Stimulated activated naive CD4-positive, alpha-beta T cell treated with Interleukin-2 at 50 U/mL for 16 hours (primary cell): Measurements from ENCODE around the gene KIAA2012.

Experiments
- DNase-seq: peaks from one replicate; lab custom pipeline; 2025; lab: John Stamatoyannopoulos, UW

Gene KIAA2012

DNA sequence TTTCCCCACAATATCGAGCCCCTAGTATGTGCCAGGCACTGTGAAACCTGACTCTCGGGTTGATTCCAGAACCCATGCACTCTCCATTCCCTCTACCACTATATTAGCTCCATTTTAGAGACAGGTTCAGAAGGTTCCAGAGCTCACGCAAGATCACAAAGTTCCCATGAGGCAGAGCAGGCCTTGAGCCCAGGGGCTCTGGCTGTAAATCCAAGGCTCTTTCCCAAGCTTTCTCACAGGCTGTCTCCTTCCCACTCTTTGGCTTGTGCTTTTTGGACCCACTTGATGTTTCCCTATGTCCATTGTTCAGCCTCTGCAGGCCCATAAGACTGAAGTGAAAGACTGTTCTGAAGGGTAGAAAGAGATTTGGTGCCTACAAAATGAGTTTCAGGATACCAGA is 15.7 kb downstream of the KIAA2012 start:
- no peak for DNase-seq

DNA sequence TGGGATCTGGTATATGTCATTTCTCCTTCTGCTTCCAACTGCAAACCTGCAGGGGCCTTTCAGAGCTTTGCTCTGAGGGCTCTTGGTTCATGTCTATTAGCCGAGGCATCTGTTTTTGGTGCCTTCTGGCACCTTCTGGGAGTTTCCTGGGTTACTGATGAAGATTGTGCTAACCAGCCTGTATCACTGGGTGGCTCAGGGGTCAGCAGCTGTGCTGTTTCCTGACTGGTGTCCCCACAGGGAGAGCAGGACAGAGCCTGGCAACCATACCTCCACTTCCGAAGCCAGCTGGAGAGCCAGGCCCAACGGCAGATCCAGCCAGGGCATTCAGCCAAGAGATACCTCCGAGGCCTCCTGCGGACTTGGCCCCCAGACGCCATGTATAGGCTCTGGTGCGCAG is 17.5 kb downstream of the KIAA2012 start:
- DNase-seq = no peak

GRCh38 chr2:202091476-202091875 is 18.4 kb downstream of the KIAA2012 start:
- no peak for DNase-seq

GRCh38 chr2:202094426-202094986 is 21.5 kb downstream of the KIAA2012 start:
- no peak for DNase-seq

DNA sequence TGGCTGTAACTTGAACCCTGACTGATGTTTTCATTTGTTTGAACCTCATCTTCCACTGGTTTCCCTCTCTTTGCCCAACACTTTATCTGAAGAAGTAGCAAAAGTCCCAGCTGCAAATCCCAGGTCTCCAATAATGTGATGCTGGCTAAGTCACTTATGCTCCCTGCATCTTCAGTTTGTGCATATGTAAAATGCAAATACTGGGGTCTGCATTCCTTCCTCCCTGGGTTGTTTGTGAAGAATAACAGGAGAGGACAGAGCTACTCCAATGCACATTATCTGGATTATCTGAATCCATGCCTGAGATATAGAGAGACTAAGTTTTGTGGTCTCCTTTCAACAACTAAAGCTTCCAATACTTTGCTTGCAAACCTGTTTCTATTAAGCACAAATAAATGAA is 22.2 kb downstream of the KIAA2012 start:
- no peak for DNase-seq

DNA sequence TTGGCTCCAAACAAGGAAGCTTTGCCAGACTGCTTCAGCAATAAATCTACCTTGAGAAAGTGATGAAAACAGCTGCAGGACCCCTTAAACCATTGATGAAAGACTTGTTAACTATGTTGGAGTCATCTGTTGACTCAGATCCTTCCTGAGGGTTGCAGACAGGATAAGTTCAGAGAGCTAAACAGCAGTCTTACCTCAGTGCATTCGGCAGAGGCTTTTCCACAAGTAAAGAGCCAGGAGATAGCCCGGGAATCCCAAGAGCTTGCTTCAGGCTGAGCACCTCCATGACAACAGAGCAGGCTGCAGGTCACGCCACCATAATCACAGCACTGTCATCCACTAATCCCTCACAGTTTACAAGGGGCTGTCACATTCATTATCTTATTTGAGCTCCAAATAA is 23.7 kb downstream of the KIAA2012 start:
- no peak for DNase-seq

- no peak for DNase-seq
These were observed 25.2 kb downstream of the KIAA2012 start for GRCh38 chr2:202098291-202098690.

DNA sequence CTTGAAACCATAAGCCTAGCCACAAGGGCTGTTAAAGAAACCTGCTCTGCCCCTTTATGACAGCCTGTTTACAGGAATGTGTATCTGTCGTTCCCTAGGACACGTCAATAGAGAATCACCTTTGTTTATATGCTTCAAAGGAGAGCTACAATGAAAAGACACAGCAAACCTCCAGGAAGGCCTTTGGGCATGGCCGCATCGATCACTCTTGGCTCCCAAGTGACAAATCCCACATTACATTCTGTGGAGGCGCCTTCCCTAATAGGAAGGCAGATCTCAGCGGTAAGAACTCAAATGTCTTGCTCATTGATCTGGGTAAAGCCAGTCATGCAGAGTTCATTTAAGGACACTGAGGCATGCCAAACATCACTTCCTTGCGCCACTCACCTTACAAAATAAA is 26.5 kb downstream of the KIAA2012 start:
- no peak for DNase-seq

- no peak for DNase-seq
These were observed 27.1 kb downstream of the KIAA2012 start for GRCh38 chr2:202100176-202100575.

- no peak for DNase-seq
These were observed 28.0 kb downstream of the KIAA2012 start for GRCh38 chr2:202101026-202101579.

DNA sequence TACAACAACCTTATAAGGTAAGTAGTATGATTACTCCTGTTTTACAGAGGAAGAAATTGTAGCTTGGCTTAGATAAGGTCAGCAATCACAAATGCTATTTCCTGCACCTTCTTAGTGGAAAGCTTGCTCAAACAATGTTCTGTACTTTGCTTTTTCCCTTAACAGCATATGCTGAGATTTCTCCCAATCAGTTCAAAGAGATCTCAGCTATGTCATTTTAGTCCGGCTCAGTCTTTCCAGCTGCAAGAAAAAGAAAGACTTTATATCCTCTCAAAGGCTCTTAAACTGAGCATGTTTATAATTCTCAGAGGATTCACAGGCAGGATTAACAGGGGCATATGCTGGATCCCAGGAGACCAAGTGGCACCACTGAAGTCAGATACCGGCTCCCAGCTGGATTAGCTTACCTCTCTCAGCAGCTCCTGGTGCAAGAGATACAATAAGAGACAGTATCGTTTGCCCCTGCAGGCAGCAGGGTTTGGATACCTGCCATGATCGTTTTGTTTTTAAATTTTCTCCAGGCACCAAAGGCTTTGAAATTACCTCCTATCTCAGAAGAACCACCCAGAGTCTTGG is 29.5 kb downstream of the KIAA2012 start:
- DNase-seq = no peak

DNA sequence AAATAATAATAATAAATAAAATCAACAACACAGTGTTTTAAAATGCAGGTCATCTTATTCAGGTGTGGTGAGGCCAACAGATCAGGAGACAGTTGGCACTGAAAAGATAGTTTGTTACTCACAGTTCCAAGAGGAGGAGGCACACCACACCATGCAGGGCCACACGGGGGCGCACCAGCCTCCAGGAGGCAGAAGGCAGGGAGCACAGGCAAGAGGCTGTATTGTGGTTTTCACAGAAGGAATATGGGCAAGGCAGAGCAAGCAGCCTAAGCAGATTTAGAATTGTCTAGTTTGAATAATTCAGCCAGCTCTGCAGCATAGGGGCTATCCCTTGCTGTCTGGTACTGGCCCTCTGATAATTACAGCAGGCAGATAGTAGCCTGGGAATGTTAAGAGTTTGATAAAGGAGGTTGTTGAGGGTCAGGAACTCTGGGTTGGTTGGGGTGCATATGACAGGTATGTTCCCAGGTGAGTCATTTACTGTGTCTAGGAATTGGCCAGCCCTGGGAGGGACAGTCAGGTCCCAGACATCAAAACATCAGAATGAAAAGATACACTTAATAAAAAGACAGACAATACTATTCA is 31.3 kb downstream of the KIAA2012 start:
- DNase-seq = no peak

GRCh38 chr2:202105025-202105424 is 32.0 kb downstream of the KIAA2012 start:
- DNase-seq = no peak

DNA sequence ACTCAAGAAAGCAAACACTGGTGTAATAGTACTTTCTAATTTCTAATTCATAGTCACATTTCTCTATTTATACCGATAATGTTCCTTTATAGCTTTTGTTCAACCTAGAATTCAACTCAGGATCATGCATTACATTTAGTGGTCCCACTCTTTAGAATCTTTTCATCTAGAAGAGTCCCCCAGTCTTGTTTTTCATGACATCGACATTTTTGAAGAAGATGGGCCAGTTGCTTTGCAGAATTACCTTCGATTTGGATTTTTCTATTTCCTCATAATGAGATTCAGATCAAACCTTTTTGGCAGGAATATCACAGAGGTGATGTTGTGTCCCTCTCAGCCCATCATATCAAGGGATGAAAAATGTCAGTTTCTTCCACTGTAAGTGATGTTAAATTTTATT is 35.3 kb downstream of the KIAA2012 start:
- no peak for DNase-seq

DNA sequence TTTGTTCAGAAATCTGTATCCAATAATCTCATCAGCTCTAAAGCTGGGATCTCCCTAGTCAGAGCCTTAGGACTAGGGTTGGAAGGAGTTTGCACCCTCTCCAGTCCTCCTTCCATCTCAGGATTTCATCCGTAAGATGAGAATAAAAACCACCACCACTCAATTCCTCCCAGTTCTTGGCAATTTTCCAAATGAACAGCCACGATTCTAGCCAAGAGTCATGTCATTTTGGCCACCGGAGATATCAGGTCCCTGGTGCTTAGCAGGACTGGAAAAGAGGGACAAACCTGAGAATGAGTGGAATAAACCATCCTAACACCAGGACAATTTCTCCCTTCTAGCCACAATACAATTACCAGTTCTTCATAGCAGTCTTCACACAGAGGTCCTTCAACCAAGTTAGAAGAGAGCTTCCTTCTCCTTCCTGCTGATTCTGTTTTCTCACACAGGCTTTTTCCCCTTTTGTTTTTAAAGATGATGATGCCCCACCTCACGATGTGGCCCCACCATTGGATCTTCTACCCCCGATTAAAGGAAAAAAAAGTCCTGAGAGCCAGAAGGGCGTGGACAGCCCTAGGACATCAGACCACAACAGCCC is 36.2 kb downstream of the KIAA2012 start:
- no peak for DNase-seq

- no peak for DNase-seq
These were observed 36.7 kb downstream of the KIAA2012 start for GRCh38 chr2:202109737-202110184.

DNA sequence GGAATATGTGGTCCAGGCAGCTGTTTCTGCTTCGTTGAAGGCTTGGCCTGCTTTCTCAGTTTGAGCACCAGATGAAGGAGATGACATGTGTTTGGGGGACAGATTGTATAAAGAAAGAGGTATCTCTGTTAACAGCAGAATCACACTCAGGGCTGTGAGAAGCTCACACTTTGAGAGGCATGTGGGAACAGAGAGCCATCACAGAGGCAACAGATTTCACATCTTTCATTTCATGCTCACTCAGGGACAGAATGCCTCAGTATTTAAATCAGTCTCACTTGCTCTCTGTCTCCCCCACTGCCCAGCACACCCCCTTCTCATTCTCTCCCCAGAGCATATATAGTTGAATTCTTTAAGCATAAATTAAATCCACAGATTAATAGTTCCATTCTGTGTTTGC is 37.4 kb downstream of the KIAA2012 start:
- DNase-seq = no peak

GRCh38 chr2:202112041-202112440 is 39.0 kb downstream of the KIAA2012 start:
- DNase-seq = no peak

DNA sequence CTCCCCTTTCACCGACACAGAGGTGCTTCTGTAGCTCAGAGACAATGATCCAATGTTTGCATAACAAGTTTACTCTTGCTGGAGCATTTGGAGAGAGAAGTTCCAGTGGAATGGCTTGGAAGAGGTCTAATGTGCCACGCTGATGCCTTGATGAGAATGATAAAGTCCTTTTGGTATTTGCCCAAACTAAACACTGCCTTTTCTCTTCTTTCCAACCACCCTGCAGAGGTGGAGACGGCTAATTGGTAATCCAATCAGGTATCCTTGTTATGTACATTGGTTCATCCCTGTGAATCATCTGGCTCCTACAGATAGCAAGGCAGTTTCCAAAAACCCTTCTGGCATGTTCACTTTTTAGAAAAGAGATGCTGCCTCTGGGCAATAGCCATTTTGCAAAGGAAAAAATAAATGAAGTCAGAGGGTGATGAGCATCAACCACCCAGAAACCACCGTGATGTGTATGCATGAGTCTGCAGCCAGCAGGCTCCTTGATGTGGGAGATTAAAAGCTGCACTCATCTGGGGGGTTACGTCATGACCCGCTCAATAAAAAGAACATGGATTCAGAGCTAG is 40.6 kb downstream of the KIAA2012 start:
- DNase-seq = no peak

GRCh38 chr2:202114291-202114690 is 41.2 kb downstream of the KIAA2012 start:
- DNase-seq = no peak

GRCh38 chr2:202114795-202115194 is 41.7 kb downstream of the KIAA2012 start:
- no peak for DNase-seq

- no peak for DNase-seq
These were observed 42.5 kb downstream of the KIAA2012 start for GRCh38 chr2:202115479-202115971.

- DNase-seq = no peak
These were observed 43.6 kb downstream of the KIAA2012 start for GRCh38 chr2:202116691-202117090.
